GM21360 (cell line): ENCODE data around the gene SORCS3.

ENCODE experiments used
- ATAC-seq: cut with Tn5 transposase; IDR thresholded peaks from one replicate; pipeline ENCODE4 v1.9.1; 2021; ENCODE audit warnings: mild to moderate bottlenecking, moderate library complexity; ENCODE audit not compliant: unreplicated experiment

The SORCS3 gene

DNA sequence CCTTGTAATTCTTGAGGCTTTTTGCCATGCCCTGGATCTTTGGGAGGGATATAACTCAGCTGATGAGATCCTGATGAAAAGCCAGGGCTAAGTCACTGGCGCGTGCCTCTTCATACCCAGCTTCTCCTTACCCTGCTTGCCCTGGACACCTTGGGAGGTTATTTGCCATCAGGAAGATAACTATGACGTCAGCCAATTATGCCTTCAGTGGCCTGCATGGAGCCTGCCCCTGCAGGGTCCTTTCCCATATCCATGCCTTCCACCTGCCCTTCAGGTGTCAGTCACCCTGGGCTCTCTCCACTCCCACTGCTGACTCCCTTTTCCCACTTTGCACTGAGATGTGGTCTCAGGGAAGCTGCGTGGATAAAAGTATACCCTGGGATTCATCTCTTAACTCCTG lies 520.1 kb downstream of the SORCS3 start:
- ATAC-seq: no peak

DNA sequence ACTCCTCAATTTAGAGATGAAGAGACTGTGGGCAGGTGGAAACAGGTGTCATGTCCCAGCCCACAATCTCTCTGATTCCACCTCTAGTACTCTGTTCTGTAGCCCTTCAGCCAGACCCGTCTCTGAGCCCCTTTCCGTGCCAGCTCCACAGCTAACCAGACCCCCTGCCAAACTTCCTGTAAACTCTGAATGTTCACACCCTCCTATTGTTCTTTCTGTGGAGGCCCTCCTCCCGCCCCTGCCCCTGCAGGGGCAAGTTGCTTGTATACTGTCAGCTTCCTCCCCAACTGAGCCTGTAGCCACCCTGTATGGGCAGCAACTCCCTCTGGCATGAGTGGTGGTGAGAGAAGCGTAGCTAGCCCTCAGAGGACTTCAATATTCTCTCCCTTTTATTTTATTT lies 520.7 kb downstream of the SORCS3 start:
- no peak for ATAC-seq

DNA sequence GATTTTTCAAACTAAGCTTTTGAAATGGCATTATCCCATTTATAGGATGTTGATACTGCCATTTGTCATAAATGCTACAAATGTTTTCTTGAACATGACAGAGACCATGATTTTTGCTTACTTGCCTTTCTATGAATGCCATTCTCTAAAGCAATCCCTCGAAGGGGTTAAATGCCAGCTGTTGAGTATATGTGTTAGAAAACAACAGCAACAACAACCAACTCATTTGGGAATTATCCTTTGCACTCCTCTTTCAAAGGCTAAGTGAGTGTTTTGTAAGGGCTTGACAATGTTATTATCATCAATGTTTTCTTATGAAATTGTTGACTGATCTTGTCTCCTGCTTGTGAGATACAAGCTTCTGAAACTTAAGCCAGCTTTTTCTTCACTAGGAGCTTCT lies 529.4 kb downstream of the SORCS3 start:
- no peak for ATAC-seq

DNA sequence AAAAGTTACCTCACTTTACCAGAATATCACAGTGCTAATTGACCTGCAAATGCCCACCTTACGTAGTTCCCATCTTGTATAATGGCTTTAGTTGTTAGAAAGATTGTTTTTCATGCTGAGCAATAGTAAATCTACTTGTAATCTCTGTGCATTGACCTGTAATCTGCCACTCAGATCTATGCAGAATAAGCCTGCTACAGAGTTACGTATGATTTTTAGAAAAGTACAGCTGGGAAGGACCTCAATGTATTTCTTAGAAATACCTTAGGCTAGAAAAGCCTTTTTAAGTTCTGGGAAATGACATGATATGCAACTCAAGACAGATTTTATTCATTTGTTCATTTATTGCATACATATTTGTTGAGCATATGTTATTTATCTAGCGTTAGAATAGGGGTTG lies 530.9 kb downstream of the SORCS3 start:
- ATAC-seq: no peak

DNA sequence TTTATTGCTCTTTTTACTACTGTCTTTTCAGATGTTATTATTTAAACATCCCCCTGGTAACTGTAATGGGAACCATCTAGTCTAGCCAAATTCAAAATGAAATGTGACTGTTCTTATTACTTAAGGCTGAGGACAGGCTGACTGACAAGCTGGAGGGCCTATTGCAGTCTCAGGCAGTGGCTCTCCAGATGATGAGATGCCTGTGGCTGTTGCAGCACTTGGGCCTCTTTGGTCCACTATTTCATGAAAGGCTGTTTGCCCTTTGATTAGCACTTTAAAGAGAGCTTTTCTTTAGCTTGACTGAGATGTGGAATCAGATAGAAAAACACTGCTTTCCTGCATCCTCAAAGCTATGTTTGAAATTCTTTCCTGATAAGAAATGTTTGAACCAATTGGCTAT lies 540.5 kb downstream of the SORCS3 start:
- no peak for ATAC-seq

DNA sequence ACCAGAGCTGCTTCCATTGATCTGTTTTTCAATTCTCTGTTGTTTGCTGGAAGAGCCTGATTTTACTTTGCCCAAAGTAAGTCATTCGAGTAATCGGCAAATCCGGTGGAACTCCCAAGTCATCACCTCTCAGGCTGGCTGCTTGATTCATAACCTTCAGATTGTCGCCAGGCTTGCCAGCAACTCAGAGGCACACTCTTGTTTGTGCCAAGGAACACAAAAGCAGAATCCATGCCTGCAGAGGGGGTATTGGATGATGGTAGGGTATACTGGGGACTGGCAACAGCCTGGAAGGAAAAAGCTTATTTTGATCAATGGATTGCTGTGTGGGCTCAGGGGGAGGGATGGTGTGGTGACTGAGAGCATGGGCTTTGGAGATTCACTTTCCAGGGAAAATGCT lies 542.4 kb downstream of the SORCS3 start:
- ATAC-seq: no peak

DNA sequence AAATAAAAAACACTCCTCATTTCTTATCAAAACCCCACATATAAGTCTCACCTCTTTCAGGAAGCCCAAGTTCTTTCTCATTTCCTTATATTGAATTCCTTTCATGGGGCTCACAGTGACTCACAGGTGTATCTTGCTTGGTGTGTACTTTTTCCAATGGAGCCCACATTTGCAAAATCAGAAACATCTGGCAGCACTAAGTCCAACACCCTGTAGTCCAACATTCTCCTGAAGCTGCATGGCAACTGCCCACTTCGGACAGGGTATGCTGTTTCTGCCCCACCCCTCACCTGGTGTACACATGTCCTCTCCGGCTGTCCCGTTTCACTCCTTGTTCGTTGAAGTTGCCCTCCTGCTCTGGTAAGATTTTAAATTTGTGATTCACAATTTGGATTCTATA lies 544.1 kb downstream of the SORCS3 start:
- no peak for ATAC-seq

DNA sequence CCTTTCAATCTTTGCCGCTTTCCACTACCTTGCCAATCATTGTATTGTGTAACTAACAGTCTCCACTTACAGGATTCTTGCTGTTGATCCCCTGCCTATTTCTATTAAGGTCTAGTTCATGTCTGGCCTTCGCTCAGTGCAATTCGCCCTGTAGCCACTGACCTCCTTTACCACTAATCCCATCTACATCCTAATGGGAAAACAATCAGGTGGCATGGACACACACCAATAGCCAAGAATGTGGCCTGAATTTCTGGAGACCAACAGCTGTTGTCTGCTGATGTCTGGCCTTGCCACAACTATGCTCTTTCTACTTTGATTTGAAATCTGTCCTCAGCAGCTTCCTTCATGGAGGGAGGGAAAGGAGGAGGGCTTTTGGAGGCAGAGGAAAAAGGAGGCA lies 546.2 kb downstream of the SORCS3 start:
- ATAC-seq: no peak

DNA sequence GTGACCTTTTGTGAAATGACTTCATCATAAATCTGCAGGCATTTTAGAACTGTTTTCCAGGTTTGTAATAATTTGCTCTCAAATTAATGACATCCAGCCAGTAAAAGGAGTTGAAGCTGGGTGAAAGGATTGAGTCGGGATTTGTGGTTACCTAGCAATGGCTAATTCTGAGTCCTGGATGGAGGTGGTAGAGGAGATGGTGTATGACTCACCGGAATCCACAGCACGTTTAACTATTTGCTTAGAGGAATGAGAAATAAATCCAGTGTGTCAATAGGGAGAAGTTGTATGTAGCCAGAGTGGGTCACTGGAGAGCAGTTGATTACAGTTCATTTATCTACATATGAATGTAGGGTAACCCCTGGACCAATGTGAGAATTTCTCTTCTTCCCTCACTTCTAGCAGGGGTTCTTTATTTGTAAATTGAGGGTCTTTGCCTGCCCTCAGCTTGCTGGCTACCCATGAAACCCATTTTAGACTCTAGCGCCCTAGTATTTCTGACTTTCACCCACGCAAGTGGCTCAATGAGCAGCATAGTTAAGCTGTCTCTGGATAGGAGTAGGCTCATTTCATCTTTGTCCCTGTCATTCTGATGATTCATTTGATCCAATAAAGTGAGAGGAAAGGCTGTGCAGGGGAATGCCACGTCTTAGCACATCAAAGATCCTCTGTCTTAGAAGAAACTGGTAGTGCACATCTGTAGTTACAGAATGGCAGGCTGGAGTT lies 547.8 kb downstream of the SORCS3 start:
- no peak for ATAC-seq

DNA sequence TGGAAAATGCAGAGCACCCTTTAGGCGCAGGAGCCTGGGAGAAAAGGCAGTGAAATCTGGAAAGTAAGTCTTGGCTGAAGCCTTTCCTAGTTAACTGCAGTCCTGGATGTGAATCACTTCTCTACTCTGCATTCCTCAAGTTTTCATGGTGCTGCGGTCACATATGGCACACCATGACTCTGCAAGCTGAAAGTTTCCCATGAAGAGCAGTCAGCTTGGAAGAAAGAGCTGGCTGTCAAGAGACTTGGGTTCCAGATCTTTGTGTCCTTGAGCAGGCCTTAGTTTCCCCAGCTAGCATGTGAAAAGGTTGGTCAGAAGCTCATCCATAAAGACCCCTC lies 548.3 kb downstream of the SORCS3 start:
- no peak for ATAC-seq

DNA sequence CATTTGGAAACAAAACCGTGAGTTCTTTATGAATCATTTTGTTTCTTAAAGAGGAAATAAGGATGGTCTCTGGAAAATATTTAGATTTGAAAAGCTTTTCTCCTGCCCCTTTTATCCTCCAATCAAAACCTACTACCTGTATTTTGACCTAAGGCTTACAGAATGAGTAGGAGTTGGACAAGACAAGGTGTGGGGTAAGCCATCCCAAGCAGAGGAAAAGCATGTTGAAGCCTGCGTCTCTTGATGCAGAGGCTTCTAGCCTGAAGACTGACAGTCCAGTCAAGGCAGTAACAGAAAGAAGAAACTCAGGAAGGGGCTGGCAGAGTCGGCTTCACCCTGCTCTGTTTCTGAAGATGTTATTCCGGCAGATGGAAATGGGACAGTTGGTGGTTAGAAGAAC lies 551.1 kb downstream of the SORCS3 start:
- ATAC-seq: no peak

DNA sequence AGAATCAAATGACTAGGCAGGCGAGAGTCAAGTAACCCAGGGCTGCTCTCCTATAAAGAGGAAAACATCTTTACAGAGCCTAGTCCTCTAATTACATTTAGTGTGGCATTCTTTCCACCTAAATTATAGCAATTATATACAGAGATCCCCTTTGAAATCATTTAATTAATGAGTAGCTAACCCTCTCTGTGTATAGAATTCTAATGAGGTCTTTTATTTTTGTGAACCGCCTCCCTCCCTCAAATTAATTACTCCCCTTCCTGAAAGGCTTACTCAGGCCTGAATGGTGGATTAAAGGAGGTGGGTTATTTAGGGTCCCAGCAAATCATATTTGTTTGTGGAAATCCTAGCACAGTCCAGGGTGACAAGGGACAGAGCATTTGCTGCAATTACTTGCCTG lies 551.8 kb downstream of the SORCS3 start:
- ATAC-seq: no peak

DNA sequence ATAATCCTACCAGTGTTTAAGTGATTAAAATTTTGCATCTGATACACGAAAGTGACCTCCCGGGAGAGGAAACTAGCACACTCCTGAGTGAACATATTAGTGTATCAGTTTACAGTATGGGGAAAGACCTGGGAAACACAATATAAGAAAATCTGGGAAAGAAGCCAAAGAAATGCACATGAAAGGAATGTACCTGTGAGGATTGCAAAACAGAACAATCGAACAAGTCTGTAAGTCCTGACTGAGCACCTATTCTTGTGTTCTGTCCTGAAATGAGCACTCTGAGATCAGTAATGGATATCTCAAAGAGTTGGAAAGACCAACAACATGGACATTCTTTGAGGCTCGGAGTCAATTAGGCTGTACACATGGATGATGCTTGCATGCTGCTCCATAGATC lies 554.7 kb downstream of the SORCS3 start:
- no peak for ATAC-seq

DNA sequence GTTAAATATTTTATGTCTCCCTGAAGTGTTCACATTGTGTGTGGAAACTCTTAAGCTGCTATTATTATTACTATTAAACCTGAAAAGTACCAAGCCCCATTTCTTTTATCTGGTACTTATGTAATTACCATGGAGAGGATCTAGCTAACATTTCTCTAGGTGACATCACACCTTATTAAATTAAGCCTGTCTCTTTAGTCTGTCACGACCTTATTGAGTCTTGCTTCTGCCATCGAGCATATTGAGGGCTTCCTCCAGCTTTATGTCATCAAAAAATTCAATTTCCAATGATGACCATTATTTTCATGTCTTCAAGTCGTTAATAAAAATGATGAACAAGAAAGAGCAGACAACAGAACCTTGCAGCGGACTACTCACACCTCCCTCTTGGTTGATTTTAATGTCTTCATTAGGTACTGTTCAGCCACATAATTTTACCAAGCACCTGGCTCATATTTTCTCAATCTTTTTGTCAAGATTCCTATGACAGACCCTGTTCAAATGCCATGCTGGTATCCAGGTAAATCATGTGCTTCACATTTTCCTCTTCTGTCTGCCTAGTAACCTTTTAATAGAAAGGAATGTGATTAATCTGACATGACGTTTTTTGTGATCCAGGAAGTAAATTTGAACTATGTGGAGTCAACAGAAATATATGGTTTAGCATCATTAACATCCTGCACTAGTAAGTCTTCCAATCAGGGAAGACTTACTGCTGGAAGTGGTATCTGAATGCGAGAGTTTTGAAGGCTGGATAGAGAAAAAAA lies 556.7 kb downstream of the SORCS3 start:
- ATAC-seq: no peak

DNA sequence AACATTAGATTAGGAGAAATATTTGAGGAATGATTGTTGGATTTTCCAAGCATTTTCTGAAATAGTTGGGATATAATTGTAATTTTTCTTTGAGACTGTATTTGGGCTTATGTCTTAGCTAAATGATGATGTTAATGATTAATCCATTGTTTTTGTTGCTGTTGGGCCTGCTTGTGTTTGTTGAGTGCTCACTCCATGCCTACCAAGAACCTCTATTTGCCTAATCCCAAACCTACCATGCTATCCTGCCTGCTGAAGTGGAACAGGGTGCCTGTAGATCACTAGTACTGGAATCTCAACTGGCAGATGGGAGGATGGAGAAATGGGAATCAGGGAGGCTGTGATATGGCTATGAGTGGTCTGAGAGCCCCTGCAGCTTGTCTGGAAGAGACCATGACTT lies 565.5 kb downstream of the SORCS3 start:
- ATAC-seq: no peak

DNA sequence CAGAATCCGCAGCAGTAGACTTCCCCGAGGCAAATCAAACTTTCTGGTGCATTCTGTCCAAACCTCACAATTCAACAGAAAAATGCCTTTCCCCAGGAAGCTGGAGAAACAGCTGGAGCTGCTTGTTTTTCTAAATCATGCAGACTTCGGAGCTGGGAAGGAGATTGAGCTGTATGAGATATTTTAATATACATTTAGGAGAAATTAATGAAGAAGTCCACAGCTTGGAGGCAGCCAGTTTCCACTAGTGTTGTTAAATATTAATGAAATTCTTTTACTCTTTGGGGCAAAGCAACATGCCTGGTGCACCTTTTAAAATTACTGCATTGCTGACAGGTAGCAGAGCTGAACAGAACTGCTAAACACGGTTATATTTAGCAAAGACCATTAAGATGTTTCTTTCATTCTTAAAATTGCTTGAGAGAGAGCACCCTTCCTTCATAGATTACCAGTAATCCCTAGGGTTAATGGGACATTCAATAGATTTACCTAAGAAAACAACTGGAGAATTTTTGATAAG lies 566.4 kb downstream of the SORCS3 start:
- ATAC-seq: no peak

DNA sequence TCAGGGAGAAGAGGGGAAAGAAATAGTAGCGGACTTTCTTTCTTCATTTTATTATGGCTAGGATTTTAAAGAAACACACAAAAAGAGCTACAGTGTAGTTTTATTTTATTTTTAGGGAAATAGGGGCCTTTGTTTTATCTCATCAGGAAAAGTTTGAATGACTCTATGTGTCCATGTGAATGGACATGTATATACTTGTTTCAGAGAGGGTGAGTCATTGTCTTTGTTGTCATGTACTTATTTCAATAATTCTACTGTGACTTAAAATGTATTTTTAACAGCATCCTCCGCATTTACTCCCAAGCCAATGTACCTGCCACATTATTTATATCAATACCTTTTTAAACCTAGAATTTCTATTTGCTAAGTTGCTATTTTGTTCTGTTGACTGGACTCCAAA lies 569.5 kb downstream of the SORCS3 start:
- no peak for ATAC-seq

DNA sequence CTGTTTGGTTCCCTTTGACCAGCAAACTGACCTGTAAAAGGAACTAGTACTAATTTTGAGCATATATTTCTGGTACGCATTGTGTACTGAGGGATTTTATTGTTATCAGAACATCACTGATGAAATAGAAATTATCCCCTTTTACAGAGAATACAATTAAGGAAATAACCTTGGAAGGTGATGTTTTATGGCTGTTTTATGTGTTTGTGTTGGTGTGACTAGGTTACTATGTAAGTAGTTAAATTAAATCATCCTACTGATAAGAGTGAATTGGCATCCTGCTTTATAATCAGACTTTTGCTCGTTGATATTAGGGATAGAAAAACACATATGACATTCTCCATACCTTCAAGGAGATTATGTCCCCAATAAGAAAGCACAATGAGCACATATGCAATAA lies 596.6 kb downstream of the SORCS3 start:
- ATAC-seq: no peak

DNA sequence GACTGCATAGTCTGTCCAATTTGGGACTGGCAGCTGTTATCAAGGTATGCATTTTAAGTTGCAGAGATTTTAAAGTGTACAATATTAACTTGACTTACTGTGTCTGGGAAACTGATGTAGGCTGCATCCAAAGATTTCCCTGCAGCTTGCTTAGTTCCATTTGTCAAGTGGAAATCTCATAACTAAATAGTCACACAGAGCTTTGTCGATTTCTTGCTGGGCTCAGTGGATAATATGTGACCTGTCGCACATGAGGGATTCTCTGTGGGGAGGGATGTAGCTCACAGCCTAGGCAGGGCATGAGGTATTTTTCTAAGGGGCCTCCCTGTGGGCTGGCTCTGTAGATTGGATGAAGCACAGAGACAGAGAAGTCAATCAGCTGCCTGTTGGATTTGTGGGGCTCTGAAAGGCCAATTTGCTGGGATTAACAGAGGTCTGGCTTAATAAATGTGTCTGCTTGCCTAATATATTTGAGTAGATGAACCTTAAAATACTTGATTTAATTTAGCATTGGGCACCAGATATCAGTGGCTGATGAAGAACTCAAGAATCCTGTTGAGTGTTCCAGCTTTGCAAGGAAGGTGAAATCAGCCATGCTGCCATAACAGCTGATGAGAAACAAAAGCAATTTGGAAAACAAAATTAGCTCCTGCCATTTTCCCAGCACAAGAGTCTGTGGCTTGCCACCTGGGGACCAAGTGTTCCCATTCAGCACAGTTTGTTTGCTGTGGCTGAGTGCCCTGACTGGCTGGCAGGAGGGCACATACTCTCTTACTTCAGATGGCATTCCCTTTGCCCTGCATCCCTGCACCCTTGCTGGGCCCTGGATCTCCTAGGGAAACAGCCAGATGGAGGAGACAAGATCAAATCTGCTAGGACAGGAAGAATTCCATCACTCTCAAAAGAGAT lies 598.5 kb downstream of the SORCS3 start:
- ATAC-seq: no peak

DNA sequence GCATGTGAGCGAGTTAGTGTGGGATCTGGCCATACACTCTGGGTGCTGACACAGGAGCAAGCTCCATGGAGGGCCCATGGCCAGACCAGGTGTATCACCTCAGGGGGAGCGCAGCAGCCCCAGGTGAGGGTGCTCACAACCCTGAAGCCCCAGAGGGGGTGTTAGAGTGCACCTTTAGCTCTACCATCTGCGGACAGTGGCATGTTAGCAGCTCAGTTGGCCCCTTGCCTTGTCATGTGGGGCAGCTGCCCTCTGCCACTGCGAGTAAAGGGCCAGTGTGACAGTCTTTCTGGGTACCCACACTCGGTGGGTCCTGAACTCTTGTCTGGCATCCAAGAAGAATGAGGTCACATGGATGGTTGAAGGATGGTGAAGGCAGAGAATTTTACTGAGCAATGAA lies 600.2 kb downstream of the SORCS3 start:
- ATAC-seq: no peak

DNA sequence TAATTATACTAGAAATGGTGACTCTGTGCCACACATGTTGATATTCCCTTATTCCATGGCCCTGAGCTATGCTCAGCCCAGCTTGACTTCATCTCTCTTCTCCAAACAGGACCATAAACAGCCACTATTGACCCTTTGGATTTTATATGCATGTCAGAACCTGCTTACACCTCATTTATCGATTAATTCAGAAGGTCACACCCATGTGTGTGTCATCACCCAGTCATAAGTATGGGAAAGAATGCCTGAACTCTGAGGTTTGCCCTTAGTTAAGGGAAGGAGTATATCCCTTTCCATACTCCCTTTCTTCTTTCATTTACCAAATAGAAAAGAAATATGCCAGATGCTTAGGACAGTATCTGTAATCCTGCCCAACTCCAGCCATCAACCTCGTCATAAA lies 602.3 kb downstream of the SORCS3 start:
- ATAC-seq: no peak

DNA sequence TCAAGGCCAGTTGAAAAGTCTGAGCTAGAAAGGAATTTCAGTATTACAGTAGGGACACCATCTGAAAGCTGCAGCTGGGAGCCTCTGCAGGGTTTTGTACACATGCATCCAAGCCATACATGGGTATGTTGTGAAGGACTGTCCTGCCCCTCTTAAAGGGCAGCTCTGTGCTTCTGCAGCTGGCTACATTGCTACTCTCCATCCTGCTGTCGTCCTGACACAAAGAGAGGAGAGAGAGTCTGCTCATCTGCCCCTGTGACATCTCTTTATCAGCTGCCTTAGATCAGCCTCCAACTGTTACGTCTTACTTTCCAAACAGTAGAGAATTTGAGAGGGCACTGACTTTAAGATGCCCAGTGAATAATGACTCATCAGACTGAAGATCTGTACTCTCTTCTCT lies 602.7 kb downstream of the SORCS3 start:
- no peak for ATAC-seq
